Endodermal cell (in vitro differentiated cells): ENCODE results near the gene ADNP. TPM values are rescaled to one million over a fixed set of nuclear protein-coding genes. Genes with fewer than 3 reads are reported as not detected.

Source experiments
- DNase-seq: peaks from one replicate; pipeline ENCODE4 v3.0.0-alpha.2; 2017
- H3K27ac ChIP-seq: 2 replicates; pipeline ENCODE4 v1.5.1; 2013; ENCODE audit warnings: mild to moderate bottlenecking, low read depth, low read length, moderate library complexity
- H3K27me3 ChIP-seq: 2 replicates; pipeline ENCODE4 v1.6.1; 2013; ENCODE audit warnings: mild to moderate bottlenecking, low read length, moderate library complexity; ENCODE audit not compliant: insufficient read depth, control insufficient read depth, poor library complexity, severe bottlenecking
- H3K36me3 ChIP-seq: 2 replicates; pipeline ENCODE4 v1.7.0; 2013; ENCODE audit warnings: mild to moderate bottlenecking, low read length, moderate library complexity; ENCODE audit not compliant: control insufficient read depth, insufficient read depth
- H3K4me1 ChIP-seq: one replicate; pipeline ENCODE4 v1.7.0; 2013; ENCODE audit warnings: low read length; ENCODE audit not compliant: control insufficient read depth, insufficient read depth
- H3K4me3 ChIP-seq: 2 replicates; pipeline ENCODE4 v1.5.1; 2013; ENCODE audit warnings: mild to moderate bottlenecking, low read length, moderate library complexity
- H3K9ac ChIP-seq: 2 replicates; pipeline ENCODE4 v1.6.1; 2013; ENCODE audit warnings: mild to moderate bottlenecking, low read length, moderate library complexity; ENCODE audit not compliant: poor library complexity, severe bottlenecking; ENCODE audit errors: extremely low read depth
- H3K9me3 ChIP-seq: 2 replicates; pipeline ENCODE4 v1.6.1; 2013; ENCODE audit warnings: mild to moderate bottlenecking, low read length, moderate library complexity; ENCODE audit not compliant: control insufficient read depth
- H3K27ac Mint-ChIP-seq: 2 replicates; pipeline ENCODE4 v1.8.0; 2020; ENCODE audit warnings: mixed read lengths
- H3K27me3 Mint-ChIP-seq: 2 replicates; pipeline ENCODE4 v1.8.0; 2021; ENCODE audit warnings: mild to moderate bottlenecking, mixed read lengths; ENCODE audit not compliant: insufficient read depth
- H3K36me3 Mint-ChIP-seq: 2 replicates; pipeline ENCODE4 v1.8.0; 2020; ENCODE audit warnings: low read depth, mixed read lengths
- H3K4me1 Mint-ChIP-seq: 2 replicates; pipeline ENCODE4 v1.8.0; 2020; ENCODE audit warnings: mixed read lengths
- H3K4me3 Mint-ChIP-seq: 2 replicates; pipeline ENCODE4 v1.8.0; 2020; ENCODE audit warnings: mild to moderate bottlenecking, moderate library complexity, mixed read lengths
- H3K9me3 Mint-ChIP-seq: 2 replicates; pipeline ENCODE4 v1.8.0; 2020; ENCODE audit warnings: mild to moderate bottlenecking, mixed read lengths
- CTCF ChIP-seq: fragments of 200-600 bp; sonication (generic); conservative IDR thresholded peaks from 2 replicates; pipeline ENCODE4 v1.5.0; 2021; ENCODE audit warnings: antibody characterized with exemption, mild to moderate bottlenecking
- WGBS, 2 experiments: methylation state at CpG; one replicate each; pipeline versions ENCODE4 v1.1.5 to v1.1.7; 2013; ENCODE audit warnings: missing lambda C conversion rate in 2 of 2, mixed read lengths in 1 of 2; ENCODE audit not compliant: insufficient coverage in 1 of 2, insufficient read length in 1 of 2; 5-methylcytosine and 5-hydroxymethylcytosine counted together
- total RNA-seq, 2 donors: library from RNA; stranded (reverse); fragmentation: NEBNext Ultra II Directional in 1 of 2; extraction: Animal tissue kit (Norgen Biotek cat#: 25700) in 1 of 2; gene quantifications; 2 replicates in 1 of 2; 3 replicates in 1 of 2; pipeline ENCODE4 v1.2.1, GENCODE V29; 2021

The ADNP gene
- total RNA-seq, 2 donors from 2014 or later = 136 to 152 TPM

DNA sequence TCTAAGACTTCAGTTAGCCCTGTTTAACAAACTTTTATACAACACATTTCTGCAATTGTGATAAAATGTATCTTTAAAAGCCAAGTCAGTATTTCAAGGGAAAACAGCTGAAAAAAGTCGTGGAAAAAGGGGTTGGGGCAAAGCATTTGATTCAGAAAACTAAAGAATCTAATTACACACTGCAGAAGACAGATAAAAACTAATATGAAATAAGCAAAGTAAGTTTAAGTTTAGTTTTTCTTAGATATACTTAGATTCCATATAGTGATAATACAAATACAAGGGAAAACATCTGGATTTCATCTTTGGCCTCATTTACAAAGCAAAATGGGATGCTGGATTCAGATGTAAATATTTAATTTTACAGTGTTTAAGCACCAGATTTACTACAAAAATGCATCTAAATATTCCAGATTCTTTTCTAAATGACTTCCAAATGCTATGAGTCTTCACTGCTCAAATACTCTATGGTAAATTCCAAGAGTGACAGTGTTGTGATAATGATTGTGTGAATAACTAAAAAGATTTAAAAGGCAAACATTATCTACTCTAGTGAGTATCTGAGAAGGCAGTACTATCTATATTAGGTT, 1.5 kb upstream of the ADNP start:
- 100% methylated on average over 1 of the region's 1 CpG; no CpG with 5 or more reads in 1 of the 2 experiments for WGBS, 2 experiments
- H3K9ac ChIP-seq = no peak overlapping the region
- H3K4me3 Mint-ChIP-seq = no peak overlapping the region
- H3K9me3 Mint-ChIP-seq = no peaks in the 10 kb centered on the region
- no peak overlapping the region for H3K27ac Mint-ChIP-seq
- H3K36me3 ChIP-seq = peaks cover 73% of the 10 kb centered on the region
- no peaks in the 10 kb centered on the region for H3K9me3 ChIP-seq
- no peak for TF ChIP-seq CTCF
- no peak overlapping the region for H3K27ac ChIP-seq
- no peaks in the 10 kb centered on the region for H3K27me3 ChIP-seq
- peaks cover 12% of the 10 kb centered on the region for H3K4me1 Mint-ChIP-seq
- DNase-seq = no peak
- H3K4me3 ChIP-seq = no peak overlapping the region
- peaks cover 7% of the 10 kb centered on the region for H3K4me1 ChIP-seq
- no peaks in the 10 kb centered on the region for H3K27me3 Mint-ChIP-seq
- peaks cover 61% of the 10 kb centered on the region for H3K36me3 Mint-ChIP-seq

GRCh38 chr20:50932016-50932485, 814 bp upstream of the ADNP start:
- Histone ChIP-seq H3K27me3 (no peaks in the 10 kb centered on the region), H3K4me3 (no peak overlapping the region), H3K36me3 (peaks cover 74% of the 10 kb centered on the region), H3K27ac (peak overlapping the region; percentile 98), H3K4me1 (peaks cover 7% of the 10 kb centered on the region), H3K9me3 (no peaks in the 10 kb centered on the region), H3K9ac (no peak overlapping the region)
- Mint-ChIP-seq H3K36me3 (peaks cover 69% of the 10 kb centered on the region), H3K27me3 (no peaks in the 10 kb centered on the region), H3K4me1 (peaks cover 20% of the 10 kb centered on the region), H3K27ac (peak overlapping the region; percentile 87), H3K4me3 (peak overlapping the region; percentile 93), H3K9me3 (no peaks in the 10 kb centered on the region)
- DNase-seq = no peak
- no peak for TF ChIP-seq CTCF
- whole genome bisulfite sequencing, 2 experiments = 74 to 76% methylated on average over 4 to 6 of the region's 6 CpGs

DNA sequence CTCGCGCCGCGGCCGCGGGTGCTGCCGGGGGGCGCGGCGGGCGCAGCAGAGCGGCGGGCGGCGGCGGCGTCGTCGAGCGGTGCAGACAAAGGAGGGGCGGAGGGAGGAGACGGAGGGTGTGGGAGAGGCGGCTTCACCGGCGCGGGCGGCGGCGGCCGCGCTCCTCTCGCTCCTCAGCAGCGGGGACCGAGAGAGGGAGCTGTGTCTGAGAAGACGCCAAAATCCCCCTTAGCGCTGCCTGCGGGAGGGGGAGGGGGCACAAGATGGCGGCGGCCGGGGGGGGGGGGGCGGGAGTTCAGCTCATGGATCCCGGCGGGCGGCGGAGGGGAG, 296 bp downstream of the ADNP start:
- peaks cover 7% of the 10 kb centered on the region for H3K4me1 ChIP-seq
- DNase-seq = no peak
- H3K27me3 Mint-ChIP-seq = no peaks in the 10 kb centered on the region

More for the DNA sequence above, 296 bp downstream of the ADNP start:
- Histone ChIP-seq H3K36me3 (peaks cover 74% of the 10 kb centered on the region), H3K9ac (peak overlapping the region; percentile 75), H3K4me3 (no peak overlapping the region), H3K27me3 (no peaks in the 10 kb centered on the region), H3K27ac (peak overlapping the region; percentile 98), H3K9me3 (no peaks in the 10 kb centered on the region)
- Mint-ChIP-seq H3K9me3 (no peaks in the 10 kb centered on the region), H3K4me1 (peaks cover 26% of the 10 kb centered on the region), H3K27ac (peak overlapping the region; percentile 98), H3K4me3 (peak overlapping the region; percentile 93), H3K36me3 (peaks cover 63% of the 10 kb centered on the region)
- TF ChIP-seq CTCF = no peak
- 0% methylated on average over 19 of the region's 45 CpGs; no CpG with 5 or more reads in 1 of the 2 experiments for WGBS, 2 experiments
